PC-3 (cell line): Measurements from ENCODE around the gene RAPGEF4.

ENCODE experiments used
- CTCF ChIP-seq: fragments of 300-600 bp; sonication (generic); conservative IDR thresholded peaks from 2 replicates; pipeline ENCODE4 v1.5.1; 2017; ENCODE audit warnings: antibody characterized with exemption, low read depth, mild to moderate bottlenecking, low read length
- EZH2 ChIP-seq: fragments of 300-600 bp; sonication (generic); IDR thresholded peaks from one replicate; pipeline ENCODE4 v1.6.1; 2017; ENCODE audit warnings: antibody characterized with exemption, mild to moderate bottlenecking, low read length; ENCODE audit not compliant: unreplicated experiment

- TF ChIP-seq EZH2 (no peak), CTCF (no peak)
These were observed 195.2 kb downstream of the RAPGEF4 start for GRCh38 chr2:172930871-172931255.
